Ovary (tissue), 9 donors: Measurements from ENCODE around the gene MIEF2. TPM values are rescaled to one million over a fixed set of nuclear protein-coding genes. Genes with fewer than 3 reads are reported as not detected.

Experiments used
- DNase-seq, 5 donors: peaks; one replicate each; pipeline ENCODE4 v3.0.0-alpha.2; 2019 to 2020
- H3K27ac ChIP-seq, 2 donors: fragments of 200-600 bp; one replicate each; pipeline versions ENCODE4 v1.5.1 to v1.8.0; 2019 to 2022
- H3K27me3 ChIP-seq: fragments of 200-600 bp; one replicate; pipeline ENCODE4 v1.8.0; 2022
- H3K36me3 ChIP-seq: fragments of 200-600 bp; sonication (generic); one replicate; pipeline ENCODE4 v1.5.1; 2019
- H3K4me1 ChIP-seq: one replicate; pipeline ENCODE4 v1.8.1; 2013; ENCODE audit warnings: mild to moderate bottlenecking, moderate library complexity; ENCODE audit not compliant: insufficient read depth
- H3K4me3 ChIP-seq: fragments of 200-600 bp; sonication (generic); one replicate; pipeline ENCODE4 v1.5.1; 2017
- H3K9me3 ChIP-seq, 2 donors: fragments of 200-600 bp in 1 of 2; sonication (generic) in 1 of 2; one replicate each; pipeline versions ENCODE4 v1.5.1 to v1.8.1; 2013 to 2019; ENCODE audit warnings: mild to moderate bottlenecking in 1 of 2, moderate library complexity in 1 of 2
- CTCF ChIP-seq, 3 donors: fragments of 450-650 bp in 2 of 3; fragments of 200-600 bp in 1 of 3; IDR thresholded peaks; one replicate each; pipeline versions ENCODE4 v1.5.1 to v1.8.0; 2016 to 2022; ENCODE audit warnings: antibody characterized with exemption in 3 of 3, mild to moderate bottlenecking in 1 of 3
- EP300 ChIP-seq: sonication (generic); formaldehyde crosslinking; IDR thresholded peaks from one replicate; pipeline ENCODE4 v1.6.1; 2017; ENCODE audit warnings: antibody characterized with exemption
- POLR2A ChIP-seq: fragments of 450-650 bp; IDR thresholded peaks from one replicate; pipeline ENCODE4 v1.6.1; 2017; ENCODE audit warnings: antibody characterized with exemption, mild to moderate bottlenecking, moderate library complexity
- WGBS, 3 donors: extraction: QIAGEN DNeasy Blood & Tissue Kit in 1 of 3; methylation state at CpG; one replicate each; pipeline versions ENCODE4 v1.1.5 to v1.1.7; 2013 to 2017; 5-methylcytosine and 5-hydroxymethylcytosine counted together
- intact Hi-C, 4 donors: fragments of 100-400 bp; cut with DNase I; formaldehyde crosslinking; loops; one replicate each; pipeline versions ENCODE4 v1.11.0 to v1.15.1; 2022 to 2023
- polyA plus RNA-seq, 2 donors: library from polyadenylated mRNA; stranded (reverse); fragments of 200-250 nt in 1 of 2; fragments of 350-450 nt in 1 of 2; fragmentation: Illumina TruSeq in 1 of 2; extraction: RNeasy Lipid Tissue Mini Kit (QIAGEN cat#74804) in 1 of 2; gene quantifications; one replicate each; pipeline ENCODE4 v1.2.3, GENCODE V29; 2013 to 2014
- total RNA-seq, 7 donors: library from RNA; depleted of rRNA in 2 of 7; stranded (reverse); fragments of >200 nt in 2 of 7; fragmentation: NEBNext Ultra II Directional in 3 of 7; extraction: Animal tissue kit (Norgen Biotek cat#: 25700) in 3 of 7; gene quantifications; one replicate each; pipeline versions ENCODE4 v1.1.0 to v1.2.4, GENCODE V29; 2016 to 2023
- donor health status: DM: no; HTN: no; CAD: no; lungs with moderate emphysema.
- donor health status: DM: no; HTN: no; CAD: no.
- donor health status: Bipolar disorder and iron deficiency.
- donor health status: DM: yes; HTN: yes; CAD: no.
- donor health status: DM: no; HTN: no; CAD: no.
- donor health status: DM: yes; HTN: yes; CAD: no.

The MIEF2 gene
- total and polyA plus RNA-seq, 9 donors: 4.0 to 36.1 (median 21.9) TPM

- Histone ChIP-seq H3K27me3 (no peaks in the 10 kb centered on the region), H3K4me3 (no peak overlapping the region), H3K4me1 (peaks cover 3% of the 10 kb centered on the region), H3K27ac (no peak overlapping the region), H3K9me3 (no peaks in the 10 kb centered on the region), H3K36me3 (no peaks in the 10 kb centered on the region)
- WGBS, 3 donors: 67 to 75% (median 71%) methylated on average over 3 to 4 of the region's 4 CpGs
- intact Hi-C loops: loop anchor here in 1 of 4 donors (5.0 to 10.0 kb wide), 2 partner anchors 42 to 74 kb away; no protein-coding TSS in a partner anchor
- TF ChIP-seq EP300 (no peak), POLR2A (no peak), CTCF (IDR thresholded peaks at IDR 0.05) (no peak)
- no peak for DNase-seq
These were observed 31.2 kb upstream of the MIEF2 start for GRCh38 chr17:18229254-18229653.

GRCh38 chr17:18229771-18230170 lies 30.7 kb upstream of the MIEF2 start:
- intact Hi-C loops: loop anchor here in 1 of 4 donors (5.0 to 10.0 kb wide), 2 partner anchors 42 to 75 kb away; no protein-coding TSS in a partner anchor
- 87 to 90% (median 88%) methylated on average over 7 of the region's 7 CpGs for WGBS, 3 donors
- no peak overlapping the region for H3K27ac ChIP-seq
- DNase-seq: no peak
- H3K27me3 ChIP-seq: no peaks in the 10 kb centered on the region
- H3K4me1 ChIP-seq: peaks cover 3% of the 10 kb centered on the region
- no peak for TF ChIP-seq POLR2A
- no peak for TF ChIP-seq CTCF (IDR thresholded peaks at IDR 0.05)
- TF ChIP-seq EP300: no peak
- H3K4me3 ChIP-seq: no peak overlapping the region
- no peaks in the 10 kb centered on the region for H3K9me3 ChIP-seq
- no peaks in the 10 kb centered on the region for H3K36me3 ChIP-seq

GRCh38 chr17:18230288-18231141 lies 29.9 kb upstream of the MIEF2 start:
- no peak for TF ChIP-seq EP300
- no peak for TF ChIP-seq CTCF (IDR thresholded peaks at IDR 0.05)
- no peak for TF ChIP-seq POLR2A
- intact Hi-C loops: no loop called here
- Histone ChIP-seq H3K36me3 (no peaks in the 10 kb centered on the region), H3K27ac (no peak overlapping the region), H3K4me1 (peaks cover 3% of the 10 kb centered on the region), H3K9me3 (no peaks in the 10 kb centered on the region), H3K27me3 (no peaks in the 10 kb centered on the region), H3K4me3 (no peak overlapping the region)
- WGBS, 3 donors: 73 to 84% (median 83%) methylated on average over 11 to 14 of the region's 14 CpGs
- no peak for DNase-seq

- H3K27me3 ChIP-seq: no peaks in the 10 kb centered on the region
- 65 to 73% (median 66%) methylated on average over 9 of the region's 9 CpGs for WGBS, 3 donors
- intact Hi-C loops: no loop called here
- H3K9me3 ChIP-seq: no peaks in the 10 kb centered on the region
- no peak overlapping the region for H3K27ac ChIP-seq
- TF ChIP-seq EP300 (no peak), CTCF (IDR thresholded peaks at IDR 0.05) (no peak), POLR2A (no peak)
- H3K4me1 ChIP-seq: peaks cover 3% of the 10 kb centered on the region
- H3K4me3 ChIP-seq: no peak overlapping the region
- no peaks in the 10 kb centered on the region for H3K36me3 ChIP-seq
- no peak for DNase-seq
These were observed 29.3 kb upstream of the MIEF2 start for GRCh38 chr17:18231164-18231563.
